Mesendoderm (in vitro differentiated cells): ENCODE measurements around the gene NPAS3.

ENCODE experiments used
- DNase-seq: peaks from one replicate; pipeline ENCODE4 v3.0.0; 2013
- H2AK5ac ChIP-seq: 2 replicates; pipeline ENCODE4 v1.6.1; 2013; ENCODE audit warnings: low read length, inconsistent platforms
- H2BK120ac ChIP-seq: 2 replicates; pipeline ENCODE4 v1.6.1; 2013; ENCODE audit warnings: low read depth, mild to moderate bottlenecking, low read length, moderate library complexity, mixed read lengths
- H2BK15ac ChIP-seq: replicated peaks from 2 replicates; pipeline ENCODE4 v1.6.1; 2013; ENCODE audit warnings: low read depth, mild to moderate bottlenecking, moderate library complexity
- H2BK5ac ChIP-seq: 2 replicates; pipeline ENCODE4 v1.6.1; 2013; ENCODE audit warnings: low read length, inconsistent platforms
- H3K18ac ChIP-seq: 2 replicates; pipeline ENCODE4 v1.6.1; 2013; ENCODE audit warnings: mild to moderate bottlenecking, low read length, mixed read lengths
- H3K23ac ChIP-seq: one replicate; pipeline ENCODE4 v1.6.1; 2013; ENCODE audit warnings: low read length
- H3K27ac ChIP-seq: 2 replicates; pipeline ENCODE4 v1.5.1; 2013; ENCODE audit warnings: low read depth, mild to moderate bottlenecking, inconsistent platforms, low read length, moderate library complexity
- H3K27me3 ChIP-seq: 2 replicates; pipeline ENCODE4 v1.6.1; 2013; ENCODE audit warnings: low read length, control low read depth, mild to moderate bottlenecking, inconsistent platforms; ENCODE audit not compliant: insufficient read depth, poor library complexity
- H3K36me3 ChIP-seq: 2 replicates; pipeline ENCODE4 v1.6.1; 2013; ENCODE audit warnings: low read length, inconsistent platforms; ENCODE audit not compliant: control insufficient read depth, insufficient read depth
- H3K4ac ChIP-seq: one replicate; pipeline ENCODE4 v1.6.1; 2013; ENCODE audit warnings: low read depth, mild to moderate bottlenecking, low read length, moderate library complexity
- H3K4me1 ChIP-seq: 2 replicates; pipeline ENCODE4 v1.6.1; 2013; ENCODE audit warnings: low read depth, low read length, inconsistent platforms; ENCODE audit not compliant: control insufficient read depth
- H3K4me2 ChIP-seq: 2 replicates; pipeline ENCODE4 v1.6.1; 2013; ENCODE audit warnings: low read length
- H3K4me3 ChIP-seq: 2 replicates; pipeline ENCODE4 v1.5.1; 2013; ENCODE audit warnings: mild to moderate bottlenecking, low read length
- H3K56ac ChIP-seq: one replicate; pipeline ENCODE4 v1.6.1; 2013; ENCODE audit warnings: low read length
- H3K79me1 ChIP-seq: 2 replicates; pipeline ENCODE4 v1.6.1; 2013; ENCODE audit warnings: low read length, inconsistent platforms
- H3K79me2 ChIP-seq: 2 replicates; pipeline ENCODE4 v1.6.1; 2013; ENCODE audit warnings: mild to moderate bottlenecking, low read length; ENCODE audit not compliant: control insufficient read depth, insufficient read depth
- H3K9ac ChIP-seq: 2 replicates; pipeline ENCODE4 v1.6.1; 2013; ENCODE audit warnings: low read length, inconsistent platforms
- H4K5ac ChIP-seq: one replicate; pipeline ENCODE4 v1.6.1; 2013; ENCODE audit warnings: low read length
- H4K8ac ChIP-seq: one replicate; pipeline ENCODE4 v1.6.1; 2013; ENCODE audit warnings: low read depth, mild to moderate bottlenecking, control low read depth, low read length, moderate library complexity
- WGBS: extraction: QIAGEN DNeasy Blood & Tissue Kit; methylation state at CpG from one replicate; pipeline ENCODE4 v1.1.7; 2013; ENCODE audit warnings: low lambda C conversion rate, missing lambda C conversion rate; ENCODE audit not compliant: insufficient coverage; ENCODE audit errors: extremely low coverage; 5-methylcytosine and 5-hydroxymethylcytosine counted together

Gene NPAS3

GRCh38 chr14:33393231-33393894, 454.7 kb downstream of the NPAS3 start:
- H3K9ac ChIP-seq = no peak overlapping the region
- H3K56ac ChIP-seq = no peak overlapping the region
- no peak overlapping the region for H3K4me3 ChIP-seq

GRCh38 chr14:33393895-33394368, 455.3 kb downstream of the NPAS3 start:
- no peak overlapping the region for H3K9ac ChIP-seq
- H2AK5ac ChIP-seq = no peak overlapping the region
- no peak overlapping the region for H2BK5ac ChIP-seq
- no peak overlapping the region for H3K4me2 ChIP-seq
- no peak overlapping the region for H3K56ac ChIP-seq
- H3K79me2 ChIP-seq = no peaks in the 10 kb centered on the region
- no peak overlapping the region for H3K27ac ChIP-seq
- H3K79me1 ChIP-seq = no peaks in the 10 kb centered on the region
- H4K8ac ChIP-seq = no peak overlapping the region
- H4K5ac ChIP-seq = no peak overlapping the region
- no peak overlapping the region for H2BK120ac ChIP-seq
- H3K4me1 ChIP-seq = no peaks in the 10 kb centered on the region
- no peak overlapping the region for H2BK15ac ChIP-seq
- H3K23ac ChIP-seq = no peak overlapping the region
- DNase-seq = no peak
- no CpG with 5 or more reads among the region's 3 CpGs for WGBS
- no peak overlapping the region for H3K4me3 ChIP-seq
- H3K18ac ChIP-seq = no peak overlapping the region
- no peaks in the 10 kb centered on the region for H3K27me3 ChIP-seq
- no peak overlapping the region for H3K4ac ChIP-seq
- H3K36me3 ChIP-seq = no peaks in the 10 kb centered on the region

More at GRCh38 chr14:33393231-33393894, 454.7 kb downstream of the NPAS3 start:
- H2BK5ac ChIP-seq = no peak overlapping the region
- no peak overlapping the region for H2AK5ac ChIP-seq
- H2BK15ac ChIP-seq = no peak overlapping the region
- no peaks in the 10 kb centered on the region for H3K79me1 ChIP-seq
- H3K27ac ChIP-seq = no peak overlapping the region
- no peak overlapping the region for H2BK120ac ChIP-seq
- no peak for DNase-seq
- no peaks in the 10 kb centered on the region for H3K36me3 ChIP-seq
- H3K18ac ChIP-seq = no peak overlapping the region
- no peak overlapping the region for H4K5ac ChIP-seq
- WGBS = no CpG with 5 or more reads among the region's 11 CpGs
- H3K4me1 ChIP-seq = no peaks in the 10 kb centered on the region
- no peak overlapping the region for H3K4ac ChIP-seq
- H3K79me2 ChIP-seq = no peaks in the 10 kb centered on the region
- no peak overlapping the region for H3K23ac ChIP-seq
- H4K8ac ChIP-seq = no peak overlapping the region
- no peaks in the 10 kb centered on the region for H3K27me3 ChIP-seq
- no peak overlapping the region for H3K4me2 ChIP-seq

- H2AK5ac ChIP-seq = no peak overlapping the region
- no CpG with 5 or more reads among the region's 3 CpGs for WGBS
Measured at GRCh38 chr14:33401311-33401710, 462.6 kb downstream of the NPAS3 start.

GRCh38 chr14:33402604-33403003, 463.9 kb downstream of the NPAS3 start:
- Histone ChIP-seq H3K56ac (no peak overlapping the region), H3K27me3 (no peaks in the 10 kb centered on the region), H4K8ac (no peak overlapping the region), H2BK5ac (no peak overlapping the region), H3K4me1 (no peaks in the 10 kb centered on the region), H3K4me2 (no peak overlapping the region), H4K5ac (no peak overlapping the region), H3K18ac (no peak overlapping the region), H3K9ac (no peak overlapping the region), H2BK15ac (no peak overlapping the region), H2BK120ac (no peak overlapping the region), H3K4me3 (no peak overlapping the region), H3K27ac (no peak overlapping the region), H3K23ac (no peak overlapping the region), H3K79me1 (no peaks in the 10 kb centered on the region), H2AK5ac (no peak overlapping the region), H3K36me3 (no peaks in the 10 kb centered on the region), H3K4ac (no peak overlapping the region), H3K79me2 (no peaks in the 10 kb centered on the region)
- DNase-seq = no peak

More at GRCh38 chr14:33401311-33401710, 462.6 kb downstream of the NPAS3 start:
- H3K27ac ChIP-seq = no peak overlapping the region
- H4K5ac ChIP-seq = no peak overlapping the region
- no peak overlapping the region for H3K56ac ChIP-seq
- no peak overlapping the region for H3K9ac ChIP-seq
- H3K18ac ChIP-seq = no peak overlapping the region
- no peak overlapping the region for H3K4ac ChIP-seq
- no peak overlapping the region for H2BK15ac ChIP-seq
- no peak overlapping the region for H3K4me3 ChIP-seq
- no peaks in the 10 kb centered on the region for H3K27me3 ChIP-seq
- H2BK5ac ChIP-seq = no peak overlapping the region
- no peaks in the 10 kb centered on the region for H3K36me3 ChIP-seq
- no peak overlapping the region for H2BK120ac ChIP-seq
- no peaks in the 10 kb centered on the region for H3K79me1 ChIP-seq
- no peak overlapping the region for H4K8ac ChIP-seq
- DNase-seq = no peak
- H3K4me2 ChIP-seq = no peak overlapping the region
- no peaks in the 10 kb centered on the region for H3K4me1 ChIP-seq
- H3K79me2 ChIP-seq = no peaks in the 10 kb centered on the region
- H3K23ac ChIP-seq = no peak overlapping the region

GRCh38 chr14:33404054-33404453, 465.4 kb downstream of the NPAS3 start:
- Histone ChIP-seq H3K4me2 (no peak overlapping the region), H3K36me3 (no peaks in the 10 kb centered on the region), H4K5ac (no peak overlapping the region), H3K23ac (no peak overlapping the region), H2BK5ac (no peak overlapping the region), H3K9ac (no peak overlapping the region), H4K8ac (no peak overlapping the region), H3K27me3 (no peaks in the 10 kb centered on the region), H2BK120ac (no peak overlapping the region), H3K18ac (no peak overlapping the region), H3K4ac (no peak overlapping the region), H3K79me1 (no peaks in the 10 kb centered on the region), H3K4me3 (no peak overlapping the region), H3K79me2 (no peaks in the 10 kb centered on the region), H3K56ac (no peak overlapping the region), H2BK15ac (no peak overlapping the region), H3K27ac (no peak overlapping the region), H2AK5ac (no peak overlapping the region), H3K4me1 (no peaks in the 10 kb centered on the region)
- no CpG with 5 or more reads among the region's 1 CpG for WGBS
- DNase-seq = peak; percentile 65
